NK-92 (cell line): ENCODE measurements around the gene VEZF1.

Experiments
- DNase-seq: peaks from one replicate; lab custom pipeline; 2025; ENCODE audit not compliant: unreplicated experiment; lab: John Stamatoyannopoulos, UW

The VEZF1 gene

DNA sequence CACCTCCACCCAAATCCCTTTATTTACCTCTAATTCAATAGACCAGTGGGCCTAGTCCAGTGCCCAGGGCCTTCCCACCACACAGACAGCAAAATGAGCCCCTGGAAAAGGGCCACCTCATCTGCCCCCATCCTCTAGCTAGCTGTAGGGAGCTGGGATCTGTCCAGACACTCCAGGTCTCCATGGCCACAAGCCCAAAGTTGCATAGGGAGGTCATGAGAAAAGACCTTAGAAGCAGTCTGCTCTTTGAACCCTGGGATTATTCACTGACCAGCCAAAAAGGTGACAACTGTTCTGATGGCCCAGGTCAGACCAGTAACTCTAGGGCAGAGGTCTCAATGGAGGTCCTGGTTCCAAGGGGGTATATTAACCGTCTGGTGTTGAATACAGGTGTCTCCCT lies 34.8 kb downstream of the VEZF1 start:
- no peak for DNase-seq

DNA sequence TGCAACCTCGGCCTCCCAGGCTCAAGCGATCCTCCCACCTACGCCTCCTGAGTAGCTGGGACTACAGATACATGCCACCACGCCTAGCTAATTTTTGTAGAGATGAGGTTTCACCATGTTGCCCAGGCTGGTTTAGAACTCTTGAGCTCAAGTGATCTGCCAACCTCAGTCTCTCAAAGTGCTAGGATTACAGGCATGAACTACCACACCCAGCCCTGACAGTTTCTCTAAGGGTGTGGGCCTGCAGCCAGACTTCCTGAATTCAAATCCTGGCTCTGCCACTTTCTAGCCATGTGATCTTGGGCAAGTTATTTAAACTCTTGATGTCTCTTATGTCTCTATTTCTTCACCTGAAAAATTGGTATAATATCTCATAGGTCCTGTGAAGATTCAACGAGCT lies 38.4 kb downstream of the VEZF1 start:
- DNase-seq: no peak

DNA sequence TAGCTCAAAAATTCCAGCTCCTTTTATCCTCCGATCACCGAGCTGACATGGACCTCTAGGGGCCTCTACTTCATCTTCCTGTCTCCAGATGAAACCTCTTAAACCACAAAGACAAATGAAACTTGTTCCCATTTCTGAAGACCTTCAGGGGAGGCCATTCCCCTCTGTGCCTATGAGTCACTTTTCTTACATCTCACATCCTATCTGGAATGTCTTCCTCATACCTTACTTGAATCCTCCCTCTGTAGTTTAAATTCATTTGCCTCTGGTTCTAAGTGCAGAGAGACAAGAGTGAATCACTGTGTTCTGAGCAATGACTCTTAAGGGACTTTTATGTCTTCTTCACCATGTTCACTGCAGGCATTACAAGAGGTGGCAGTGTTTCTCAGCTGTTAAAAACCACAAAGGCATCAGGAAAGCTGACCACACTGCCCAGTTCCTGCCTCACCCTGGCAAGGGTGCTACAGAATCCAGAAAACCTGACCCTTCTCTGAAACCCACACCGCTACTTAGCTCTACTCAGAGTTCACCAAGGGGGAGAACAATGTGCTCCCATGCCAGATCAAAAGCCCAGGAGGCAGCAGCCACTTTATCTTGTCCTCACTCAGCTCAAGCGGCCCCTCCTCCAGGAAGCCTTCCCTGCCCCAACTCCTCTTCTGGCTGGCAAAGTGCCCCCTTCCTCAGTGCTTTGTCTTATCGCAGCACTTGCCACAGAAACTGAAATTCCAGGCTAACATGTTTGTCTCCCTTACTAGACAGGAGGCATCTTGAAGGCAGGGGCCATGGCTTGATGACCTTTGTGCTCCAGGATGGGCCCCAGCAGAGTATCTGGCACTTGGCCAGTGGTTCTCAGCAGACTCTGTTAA lies 39.3 kb downstream of the VEZF1 start:
- no peak for DNase-seq

- DNase-seq: no peak
Observed at GRCh38 chr17:57948169-57948554, 39.9 kb downstream of the VEZF1 start.

- DNase-seq: no peak
Observed at GRCh38 chr17:57947369-57947768, 40.7 kb downstream of the VEZF1 start.

DNA sequence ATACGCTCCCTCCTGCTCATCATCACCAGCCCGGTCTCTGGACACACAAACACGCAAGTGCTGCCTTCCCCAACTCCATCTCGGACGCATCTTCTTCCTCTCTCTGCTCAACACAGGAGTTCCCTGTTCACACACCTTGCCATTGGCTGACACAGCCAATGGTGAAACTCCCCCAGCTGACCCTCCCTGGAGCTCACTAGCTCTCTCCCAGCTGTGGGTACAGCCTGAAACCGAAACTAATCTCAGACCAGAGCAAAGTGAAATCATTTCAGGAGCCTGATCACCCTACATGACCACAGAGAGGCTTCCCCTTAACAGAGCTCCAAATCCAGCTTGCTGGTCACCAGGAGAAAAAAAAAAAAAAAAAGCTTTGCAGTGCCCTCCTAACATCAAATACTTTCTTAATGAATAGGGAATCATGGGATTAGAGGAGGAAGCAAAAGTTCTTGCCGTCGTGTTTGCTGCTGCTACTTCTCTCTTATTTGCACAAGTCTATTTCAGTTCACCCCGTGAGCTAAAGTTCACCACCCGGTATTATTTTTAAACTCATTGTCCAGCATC lies 41.2 kb downstream of the VEZF1 start:
- DNase-seq: no peak

DNA sequence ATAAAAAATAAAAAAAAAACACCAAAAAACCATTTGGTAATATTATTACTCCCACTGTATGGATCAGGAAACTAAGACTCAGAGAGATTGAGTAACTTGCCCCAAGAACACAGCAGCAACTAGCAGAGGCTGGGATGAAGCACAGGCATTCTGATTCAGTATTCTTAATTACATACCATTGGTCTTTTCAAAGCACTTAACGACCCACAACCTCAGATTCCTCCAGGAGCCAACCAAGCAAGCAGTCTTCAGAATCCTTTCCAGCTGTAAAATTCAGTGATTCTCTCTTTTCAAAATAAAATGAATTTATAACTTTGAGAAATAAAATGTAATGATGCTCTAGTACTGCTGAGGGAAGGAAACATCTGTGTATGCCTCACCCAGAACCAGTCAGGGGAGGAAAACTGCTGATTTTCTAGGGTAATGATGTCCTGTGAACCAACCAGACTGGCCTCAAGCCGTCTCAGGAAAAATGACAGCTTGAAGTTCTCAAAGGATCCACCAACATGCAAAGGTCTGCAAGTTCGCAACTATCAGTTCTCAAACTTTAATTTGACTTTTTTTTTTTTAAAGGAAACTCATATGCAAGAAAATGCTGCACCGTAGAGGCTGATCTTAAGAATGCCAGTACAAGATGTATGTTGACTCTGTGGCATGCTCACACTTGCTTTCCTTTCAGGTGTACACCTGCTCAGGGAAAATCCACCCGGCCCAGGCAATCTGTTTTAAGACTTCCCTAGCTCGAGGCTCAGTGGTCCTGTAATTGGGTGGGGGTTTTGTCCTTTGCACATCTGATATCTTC lies 41.9 kb downstream of the VEZF1 start:
- no peak for DNase-seq

DNA sequence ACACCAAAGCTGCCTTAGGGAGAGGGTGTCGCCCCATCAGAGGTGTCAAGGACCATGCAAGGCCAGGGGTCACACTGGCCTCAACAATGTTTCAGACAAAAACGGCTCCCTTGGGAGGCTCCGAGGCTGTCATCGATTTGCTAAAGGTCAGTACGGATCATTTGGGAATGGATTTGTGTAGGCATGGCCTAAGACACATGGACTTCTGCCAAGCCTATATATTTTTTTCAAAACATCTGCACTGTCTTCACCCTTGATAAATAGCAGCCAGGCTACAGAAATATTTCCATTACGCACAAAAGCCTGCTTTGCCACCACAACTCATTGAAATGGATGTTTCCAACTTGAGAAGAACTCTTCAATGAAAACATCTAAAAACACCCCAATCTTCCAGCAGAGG lies 43.1 kb downstream of the VEZF1 start:
- no peak for DNase-seq

GRCh38 chr17:57943645-57944044 lies 44.4 kb downstream of the VEZF1 start:
- no peak for DNase-seq

DNA sequence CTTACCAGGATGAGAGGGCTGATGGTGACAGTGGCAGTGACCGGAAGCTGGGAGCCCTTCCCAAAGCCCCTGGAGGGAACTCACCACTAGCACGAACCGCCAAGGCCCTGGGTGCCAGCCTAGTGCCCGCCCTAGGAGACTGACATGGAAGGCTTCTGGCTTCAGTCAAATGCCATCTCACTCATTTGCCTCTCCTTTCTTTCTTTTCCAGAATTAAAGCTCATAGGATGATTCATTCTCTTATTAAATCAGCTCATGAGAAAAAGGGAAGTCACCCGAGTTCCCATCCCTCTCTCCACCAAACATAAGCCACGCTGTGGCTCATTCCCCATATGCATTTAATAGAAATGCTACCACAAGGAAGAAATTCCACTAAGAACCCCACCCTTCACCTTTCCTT lies 44.9 kb downstream of the VEZF1 start:
- DNase-seq: no peak

GRCh38 chr17:57941384-57942370 lies 46.4 kb downstream of the VEZF1 start:
- no peak for DNase-seq

- DNase-seq: no peak
Observed at GRCh38 chr17:57940653-57941329, 47.3 kb downstream of the VEZF1 start.

- DNase-seq: no peak
Observed at GRCh38 chr17:57940231-57940630, 47.8 kb downstream of the VEZF1 start.

DNA sequence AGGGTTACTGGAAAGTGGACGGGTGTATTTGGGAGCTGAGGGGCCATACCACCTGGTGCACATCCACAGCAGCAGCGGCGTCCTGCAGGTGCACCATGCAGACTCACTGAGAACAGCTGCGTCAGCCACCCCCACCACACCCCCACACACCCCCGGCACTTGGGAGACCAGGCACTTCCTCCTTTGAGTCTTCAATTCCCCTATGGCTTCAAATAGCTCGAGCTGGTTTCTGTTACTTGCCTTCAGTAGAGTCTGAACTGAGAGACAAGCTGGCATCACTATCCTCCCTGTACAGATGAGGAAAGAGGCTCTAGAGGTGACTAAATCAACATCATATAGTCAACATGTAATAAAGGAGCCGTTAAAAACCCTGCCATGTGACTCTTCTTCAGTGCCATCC lies 48.3 kb downstream of the VEZF1 start:
- no peak for DNase-seq

GRCh38 chr17:57938061-57938502 lies 50.0 kb downstream of the VEZF1 start:
- DNase-seq: no peak

DNA sequence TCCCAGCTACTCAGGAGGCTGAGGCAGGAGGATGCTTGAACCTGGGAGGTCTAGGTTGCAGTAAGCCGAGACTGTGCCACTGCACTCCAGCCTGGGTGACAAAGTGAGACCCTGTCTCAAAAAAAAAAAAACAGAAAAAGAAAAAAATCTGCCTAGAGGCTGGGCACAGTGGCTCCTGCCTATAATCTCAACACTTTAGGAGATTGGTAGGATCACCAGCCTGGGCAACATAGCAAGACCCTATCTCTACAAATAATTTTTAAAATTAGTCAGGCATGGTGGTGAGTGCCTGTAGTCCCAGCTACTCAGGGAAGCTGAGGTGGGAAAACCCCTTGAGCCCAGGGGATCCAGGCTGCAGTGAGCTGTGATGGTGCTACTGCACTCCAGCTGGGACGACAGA lies 50.6 kb downstream of the VEZF1 start:
- no peak for DNase-seq

GRCh38 chr17:57935833-57936807 lies 51.9 kb downstream of the VEZF1 start:
- DNase-seq: no peak

DNA sequence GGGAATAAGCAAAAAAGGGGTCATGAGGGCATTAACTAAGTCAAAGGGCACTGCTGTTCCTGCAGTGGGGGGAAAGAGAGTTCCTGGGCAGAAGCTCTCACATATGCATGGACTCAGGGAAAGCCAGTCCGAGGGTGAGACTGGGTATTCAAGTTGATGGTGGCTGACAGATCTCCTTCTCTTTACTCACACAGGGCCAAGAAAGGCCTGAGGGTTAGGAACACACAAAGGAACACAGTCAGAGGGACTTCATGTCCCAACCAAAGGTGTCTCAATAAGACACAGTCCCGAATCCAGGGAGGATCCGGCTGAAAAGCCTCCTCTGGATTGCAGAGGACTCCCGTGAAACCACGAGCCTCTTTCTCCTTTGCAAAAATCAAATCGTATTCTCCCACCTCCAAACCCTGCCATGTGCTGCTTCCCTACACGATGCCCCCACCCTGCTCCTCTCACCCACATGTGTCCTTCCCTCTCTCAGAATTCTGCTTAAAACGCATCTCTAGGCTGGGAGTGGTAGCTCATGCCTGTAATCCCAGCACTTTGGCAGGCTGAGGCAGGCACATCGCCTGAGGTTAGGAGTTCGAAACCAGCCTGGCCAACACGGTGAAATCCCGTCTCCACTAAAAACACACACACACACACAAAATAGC lies 56.4 kb downstream of the VEZF1 start:
- no peak for DNase-seq

DNA sequence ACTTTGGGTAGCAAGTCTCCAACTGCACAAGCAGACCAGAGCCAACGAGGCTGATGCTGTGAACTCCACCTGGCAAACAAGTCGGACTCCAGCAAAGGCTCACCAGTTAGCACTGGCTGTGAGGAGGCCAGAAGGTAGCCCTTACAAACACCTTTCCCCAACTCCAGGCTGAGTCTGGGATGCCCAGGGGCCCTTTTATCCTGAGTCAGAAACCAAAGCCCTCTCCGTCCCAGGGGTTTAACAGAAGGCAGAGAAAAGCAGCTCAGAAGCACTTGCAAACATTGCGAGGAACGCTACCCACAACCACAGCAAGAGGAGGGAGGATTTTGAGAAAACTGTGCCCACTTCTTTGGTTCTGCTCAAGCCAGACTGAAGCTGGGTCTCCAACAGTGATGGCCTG lies 57.8 kb downstream of the VEZF1 start:
- DNase-seq: no peak
